ENCODE results near the gene OXTR.

DNA sequence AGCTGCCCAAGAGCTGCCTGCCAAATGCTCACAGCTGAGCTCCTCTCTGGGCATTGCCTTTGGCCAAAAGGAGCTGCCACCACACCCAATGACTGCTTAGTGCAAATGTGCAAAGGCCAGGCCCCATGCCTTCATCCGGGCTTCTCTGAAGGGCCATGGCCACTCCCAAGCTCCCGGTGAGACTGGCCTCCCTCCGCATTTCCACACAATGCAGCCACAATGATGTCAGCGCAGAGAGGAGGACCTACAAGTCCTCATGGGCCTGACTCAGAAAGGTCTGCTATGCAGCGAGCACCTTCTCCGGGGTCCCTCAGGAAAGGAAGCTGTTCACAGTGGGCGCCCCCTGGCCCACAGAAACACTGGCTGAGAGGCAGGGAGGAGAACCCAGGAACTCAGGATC is 12.7 kb downstream of the OXTR start:
- TF ChIP-seq, protein P1, sequence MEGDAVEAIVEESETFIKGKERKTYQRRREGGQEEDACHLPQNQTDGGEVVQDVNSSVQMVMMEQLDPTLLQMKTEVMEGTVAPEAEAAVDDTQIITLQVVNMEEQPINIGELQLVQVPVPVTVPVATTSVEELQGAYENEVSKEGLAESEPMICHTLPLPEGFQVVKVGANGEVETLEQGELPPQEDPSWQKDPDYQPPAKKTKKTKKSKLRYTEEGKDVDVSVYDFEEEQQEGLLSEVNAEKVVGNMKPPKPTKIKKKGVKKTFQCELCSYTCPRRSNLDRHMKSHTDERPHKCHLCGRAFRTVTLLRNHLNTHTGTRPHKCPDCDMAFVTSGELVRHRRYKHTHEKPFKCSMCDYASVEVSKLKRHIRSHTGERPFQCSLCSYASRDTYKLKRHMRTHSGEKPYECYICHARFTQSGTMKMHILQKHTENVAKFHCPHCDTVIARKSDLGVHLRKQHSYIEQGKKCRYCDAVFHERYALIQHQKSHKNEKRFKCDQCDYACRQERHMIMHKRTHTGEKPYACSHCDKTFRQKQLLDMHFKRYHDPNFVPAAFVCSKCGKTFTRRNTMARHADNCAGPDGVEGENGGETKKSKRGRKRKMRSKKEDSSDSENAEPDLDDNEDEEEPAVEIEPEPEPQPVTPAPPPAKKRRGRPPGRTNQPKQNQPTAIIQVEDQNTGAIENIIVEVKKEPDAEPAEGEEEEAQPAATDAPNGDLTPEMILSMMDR (IDR thresholded peaks at IDR 0.05), result no peak
- TF ChIP-seq POLR2A (IDR thresholded peaks at IDR 0.05), result no peak

Data from gastroesophageal sphincter (tissue), 3 donors.